ENCODE results near the gene PLBD1.

- TF ChIP-seq CTCF (IDR thresholded peaks at IDR 0.05) (no peak), POLR2A (IDR thresholded peaks at IDR 0.05) (no peak)
Measured at GRCh38 chr12:14510574-14510973, 57.1 kb downstream of the PLBD1 start.

All from body of pancreas (tissue), 4 donors.